Activated CD8-positive, alpha-beta memory T cell treated with anti-CD3 and anti-CD28 coated beads for 36 hours (primary cell): ENCODE data around the gene OSTM1. TPM values are rescaled to one million over a fixed set of nuclear protein-coding genes. Genes with fewer than 3 reads are reported as not detected.

Experiments
- CTCF ChIA-PET: fragments of 350-600 bp; sonication (Branson Sonifier 250); formaldehyde crosslinking; loops from one replicate; lab custom pipeline; 2021; ENCODE audit warnings: antibody characterized with exemption; lab: Charles Lee
- POLR2A ChIA-PET: fragments of 350-600 bp; sonication (Branson Sonifier 250); formaldehyde crosslinking; loops from one replicate; lab custom pipeline; 2021; ENCODE audit warnings: antibody characterized with exemption; lab: Charles Lee
- total RNA-seq, 2 experiments: library from RNA; stranded (reverse); gene quantifications; one replicate each; pipeline ENCODE4 v1.2.3, GENCODE V29; 2021

Gene OSTM1
- total RNA-seq, 2 experiments from 2014 or later = 18.9 to 21.9 TPM

DNA sequence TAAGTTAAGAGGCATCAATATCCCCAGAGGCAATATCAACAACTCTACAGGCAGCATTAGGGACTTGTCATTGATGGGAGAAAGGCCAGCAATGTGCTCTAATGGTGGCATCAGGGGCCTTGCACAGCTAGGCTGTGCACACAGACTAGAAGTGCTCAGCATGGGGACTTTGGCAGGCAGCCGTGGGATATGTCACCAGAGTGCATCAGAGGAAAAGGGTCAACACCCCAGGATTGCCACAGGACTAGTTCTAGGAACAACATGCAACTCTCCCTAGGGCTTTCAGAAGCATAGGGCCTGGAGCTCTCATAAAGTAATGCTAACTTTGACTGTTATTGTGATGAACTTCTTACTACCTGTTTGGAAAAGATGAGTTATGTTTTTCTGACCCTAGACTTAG is 32.2 kb upstream of the OSTM1 start:
- ChIA-PET POLR2A (no interaction called here), CTCF (no interaction called here)

DNA sequence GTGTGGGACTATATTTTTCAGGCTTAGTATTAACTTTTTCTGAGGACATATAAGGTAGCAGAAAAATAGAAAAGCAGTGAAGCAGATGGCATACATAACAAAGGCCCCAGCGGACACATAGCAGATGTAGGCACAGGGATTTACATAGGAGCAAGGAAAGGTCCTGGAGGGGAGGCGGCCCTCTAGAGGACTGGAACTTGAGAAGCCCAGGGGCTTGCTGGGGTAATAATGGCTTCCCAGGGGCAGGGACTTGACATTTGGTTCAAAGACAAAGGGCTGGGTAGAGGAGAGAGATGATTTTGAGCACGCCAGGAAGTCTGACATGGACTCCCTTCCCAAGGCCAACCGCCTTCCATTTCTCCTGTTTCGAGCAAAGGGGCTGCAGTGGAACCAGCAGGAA is 31.7 kb upstream of the OSTM1 start:
- CTCF ChIA-PET = no interaction called here
- POLR2A ChIA-PET = no interaction called here

- ChIA-PET POLR2A (no interaction called here), CTCF (no interaction called here)
Measured at GRCh38 chr6:108105571-108105970, 31.0 kb upstream of the OSTM1 start.

- CTCF ChIA-PET = interaction anchor here (0.7 to 0.8 kb wide), 2 partner anchors 197 to 380 kb away, joined by 3 read pairs; no protein-coding TSS in a partner anchor
- POLR2A ChIA-PET = no interaction called here
Measured at GRCh38 chr6:108102965-108103364, 28.4 kb upstream of the OSTM1 start.

GRCh38 chr6:108100003-108100402 is 25.5 kb upstream of the OSTM1 start:
- CTCF ChIA-PET = no interaction called here
- POLR2A ChIA-PET = no interaction called here

- CTCF ChIA-PET = no interaction called here
Measured at GRCh38 chr6:108097882-108098281, 23.3 kb upstream of the OSTM1 start.

DNA sequence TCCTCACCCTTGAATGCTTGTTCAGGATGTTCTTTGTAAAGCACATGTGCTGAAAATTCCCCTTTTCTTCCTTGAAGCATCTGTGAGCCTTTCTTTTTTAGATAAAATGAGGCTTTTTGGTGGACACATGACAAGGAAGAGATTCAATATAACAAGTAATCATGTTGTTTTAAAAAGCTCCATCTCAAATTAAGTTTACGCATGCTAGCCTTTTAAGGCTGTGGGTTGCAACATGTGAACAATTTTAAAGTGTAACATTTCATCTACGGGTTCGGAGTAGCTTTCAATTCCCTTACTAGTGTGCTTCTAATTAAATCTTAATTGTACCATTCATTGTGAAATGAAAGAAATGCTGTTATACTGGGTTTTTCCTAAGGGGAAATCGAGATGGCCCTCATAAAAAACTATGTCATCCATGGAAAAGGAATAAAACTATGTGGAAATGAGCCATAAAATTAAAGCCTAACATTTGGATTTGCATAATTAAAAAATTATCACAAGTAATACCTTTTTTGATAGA is 19.3 kb upstream of the OSTM1 start:
- ChIA-PET POLR2A (no interaction called here), CTCF (no interaction called here)

More at GRCh38 chr6:108097882-108098281, 23.3 kb upstream of the OSTM1 start:
- POLR2A ChIA-PET = no interaction called here

GRCh38 chr6:108091288-108091687 is 16.7 kb upstream of the OSTM1 start:
- POLR2A ChIA-PET = no interaction called here
- CTCF ChIA-PET = no interaction called here

- ChIA-PET POLR2A (no interaction called here), CTCF (no interaction called here)
Measured at GRCh38 chr6:108083349-108083748, 8.8 kb upstream of the OSTM1 start.

DNA sequence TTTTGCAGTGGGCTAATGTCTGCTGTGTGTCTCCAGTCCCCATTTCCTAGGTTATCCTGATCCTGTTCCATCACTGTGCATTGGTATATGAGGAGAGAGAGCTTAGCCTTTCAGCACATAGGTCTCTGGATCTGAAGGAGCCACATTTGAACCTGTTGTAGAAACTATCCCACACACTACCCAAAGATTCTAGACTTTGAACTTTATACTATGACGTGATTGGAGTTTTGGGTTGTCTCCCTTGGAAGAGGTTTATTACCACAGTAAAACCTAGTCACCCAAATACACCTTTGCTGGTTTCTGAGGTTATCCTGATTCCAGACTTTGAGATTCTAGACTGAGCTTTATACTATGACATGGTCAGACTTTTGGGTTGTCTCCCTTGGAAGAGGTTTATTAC is 8.0 kb upstream of the OSTM1 start:
- CTCF ChIA-PET = interaction anchor here (0.6 kb wide), 1 partner anchor 38 kb away, joined by 4 read pairs; no protein-coding TSS in a partner anchor
- POLR2A ChIA-PET = no interaction called here

DNA sequence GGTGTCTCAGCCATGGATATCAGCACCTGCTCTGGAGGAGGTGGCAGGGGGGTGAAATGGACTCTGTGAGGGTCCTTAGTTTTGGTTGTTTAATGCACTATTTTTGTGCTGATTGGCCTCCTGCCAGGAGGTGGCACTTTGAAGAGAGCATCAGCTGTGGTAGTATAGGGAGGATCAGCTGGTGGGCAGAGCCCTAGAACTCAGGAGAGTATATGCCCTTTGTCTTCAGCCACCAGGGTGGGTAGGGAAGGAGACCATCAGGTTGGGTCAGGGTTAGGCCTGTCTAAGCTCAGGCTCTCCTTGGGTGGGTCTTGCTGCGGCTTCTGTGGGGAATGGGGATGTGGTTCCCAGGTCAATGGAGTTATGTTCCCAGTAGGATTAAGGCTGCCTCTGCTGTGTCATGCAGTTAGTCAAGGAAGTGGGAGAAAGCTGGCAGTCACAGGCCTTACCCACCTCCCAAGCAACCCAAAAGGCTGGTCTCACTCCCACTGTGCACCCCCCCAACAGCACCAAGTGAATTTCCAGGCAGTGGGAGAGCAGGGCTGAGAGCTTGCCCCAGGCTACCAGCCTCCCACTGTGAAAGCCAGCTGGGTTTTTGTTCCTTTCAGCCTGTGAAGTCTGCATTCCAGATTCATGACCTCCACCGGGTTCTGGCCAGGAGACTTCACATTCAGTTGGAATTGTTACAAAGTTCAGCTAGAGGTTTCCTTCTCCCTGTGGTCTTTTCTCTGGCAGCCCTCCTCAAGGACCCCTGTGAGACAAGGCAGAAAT is 5.7 kb upstream of the OSTM1 start:
- POLR2A ChIA-PET = no interaction called here
- CTCF ChIA-PET = interaction anchor here (1.3 kb wide), 1 partner anchor 413 kb away, joined by 4 read pairs; no protein-coding TSS in a partner anchor

DNA sequence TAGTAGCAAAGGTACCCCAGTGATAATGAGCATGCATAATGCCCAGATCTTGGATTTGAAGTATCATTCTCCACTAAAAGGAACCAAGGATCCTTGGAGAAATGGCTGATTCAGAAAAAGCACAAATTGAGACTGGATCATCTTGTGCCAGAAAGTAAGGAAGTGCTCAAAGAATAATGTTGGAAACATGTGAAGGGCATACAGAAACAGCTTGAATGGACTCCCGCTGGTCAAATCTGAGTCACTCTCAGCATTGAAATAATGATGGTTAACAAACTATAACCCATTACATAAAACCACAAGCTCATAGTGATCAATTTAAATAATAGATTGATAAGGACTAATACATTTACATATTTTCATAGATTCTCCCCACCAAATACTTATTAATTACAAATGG is 3.6 kb upstream of the OSTM1 start:
- ChIA-PET POLR2A (no interaction called here), CTCF (no interaction called here)

DNA sequence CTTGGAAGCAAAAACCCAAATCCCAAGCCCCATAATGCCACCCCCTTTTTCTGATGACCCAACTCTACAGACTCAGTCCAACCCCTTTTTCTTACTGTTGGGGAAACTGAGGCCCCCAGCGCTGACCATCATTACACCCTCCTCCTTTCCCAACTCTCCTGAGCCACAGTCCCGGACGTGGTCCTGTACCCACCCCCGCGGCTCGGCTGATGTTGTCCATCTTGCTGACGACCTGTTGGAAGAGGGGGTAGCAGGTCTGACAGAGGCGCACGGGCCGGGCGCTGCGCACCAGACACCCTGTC is 533 bp downstream of the OSTM1 start:
- CTCF ChIA-PET = no interaction called here
- POLR2A ChIA-PET = interaction anchor here (0.8 kb wide), 1 partner anchor 117 kb away, joined by 4 read pairs; no protein-coding TSS in a partner anchor

GRCh38 chr6:108071736-108072276 is 2.7 kb downstream of the OSTM1 start:
- ChIA-PET CTCF (no interaction called here), POLR2A (no interaction called here)

GRCh38 chr6:108068618-108069017 is 5.9 kb downstream of the OSTM1 start:
- ChIA-PET CTCF (no interaction called here), POLR2A (no interaction called here)

DNA sequence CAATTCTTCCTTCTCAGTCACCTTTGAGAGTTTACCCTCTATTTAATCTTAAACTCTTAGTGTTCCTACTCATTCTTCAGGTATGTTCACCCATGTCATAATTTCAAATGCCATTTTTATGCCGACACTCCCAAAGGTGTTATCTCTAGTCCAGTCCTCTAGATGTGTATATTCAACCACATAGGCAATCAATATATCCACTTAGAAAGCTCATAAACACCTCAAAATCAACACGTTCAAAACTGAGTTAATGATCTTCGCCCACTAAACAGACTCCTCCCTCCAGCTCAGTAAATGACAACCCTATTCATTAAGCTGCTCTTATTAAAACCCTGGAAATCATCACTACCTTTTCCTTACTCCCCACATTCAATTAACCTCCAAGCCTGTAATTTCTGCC is 6.4 kb downstream of the OSTM1 start:
- POLR2A ChIA-PET = no interaction called here
- CTCF ChIA-PET = no interaction called here

DNA sequence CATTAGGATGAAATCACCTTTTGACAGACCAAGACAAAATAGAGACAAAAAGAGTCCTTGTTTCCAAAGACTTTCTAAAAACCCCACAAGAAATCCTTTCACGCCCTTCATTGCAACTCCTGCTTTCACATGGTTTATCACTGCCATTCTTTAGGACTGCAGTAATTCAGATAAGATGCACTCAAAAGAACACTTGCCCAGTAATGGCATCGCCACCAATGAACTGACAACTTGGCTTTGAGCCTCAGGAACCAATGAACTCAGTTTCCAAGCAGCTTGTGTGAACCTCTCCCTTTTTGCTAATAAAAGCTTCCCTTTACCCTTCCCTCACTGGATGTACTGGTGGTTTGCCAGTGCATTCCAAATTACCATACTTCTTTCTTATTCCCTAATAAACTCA is 21.8 kb downstream of the OSTM1 start:
- POLR2A ChIA-PET = no interaction called here
- CTCF ChIA-PET = no interaction called here

DNA sequence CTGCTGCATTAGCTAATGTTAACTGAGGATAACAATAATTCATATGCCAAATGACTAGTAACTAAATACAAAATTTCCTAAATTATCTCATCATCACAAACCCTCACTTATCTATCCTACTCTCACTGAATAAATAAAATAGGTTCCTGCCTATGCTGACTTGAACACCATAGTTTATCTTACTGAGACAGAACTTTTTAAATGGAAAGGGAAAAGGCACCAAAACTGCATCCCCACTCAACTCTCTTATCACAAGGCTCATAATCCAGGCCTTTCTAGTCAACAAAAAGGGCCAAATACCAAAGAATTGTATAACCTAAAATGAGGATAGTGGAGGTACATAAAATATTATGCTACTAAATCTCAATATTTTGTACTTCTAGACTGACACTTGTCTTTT is 23.1 kb downstream of the OSTM1 start:
- CTCF ChIA-PET = no interaction called here
- POLR2A ChIA-PET = no interaction called here

DNA sequence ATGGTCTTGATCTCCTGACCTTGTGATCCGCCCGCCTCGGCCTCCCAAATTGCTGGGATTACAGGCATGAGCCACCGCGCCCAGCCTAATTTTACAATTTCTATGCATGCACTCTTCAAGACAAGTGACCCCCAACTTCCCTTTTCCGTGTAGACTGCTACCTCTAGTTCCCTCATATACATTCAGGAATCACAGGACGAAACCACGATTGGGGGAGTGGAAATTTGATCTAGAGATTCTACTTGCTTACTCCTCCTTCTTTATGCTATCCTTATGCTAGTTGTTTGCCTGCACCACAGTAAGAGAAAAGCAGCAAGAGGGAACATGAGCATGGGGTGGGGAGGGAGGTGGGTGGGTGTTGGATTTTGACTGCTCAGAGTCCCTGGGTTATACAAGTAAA is 34.9 kb downstream of the OSTM1 start:
- CTCF ChIA-PET = interaction anchor here (2.0 kb wide), 1 partner anchor 10 kb away, joined by 7 read pairs; no protein-coding TSS in a partner anchor
- POLR2A ChIA-PET = no interaction called here

DNA sequence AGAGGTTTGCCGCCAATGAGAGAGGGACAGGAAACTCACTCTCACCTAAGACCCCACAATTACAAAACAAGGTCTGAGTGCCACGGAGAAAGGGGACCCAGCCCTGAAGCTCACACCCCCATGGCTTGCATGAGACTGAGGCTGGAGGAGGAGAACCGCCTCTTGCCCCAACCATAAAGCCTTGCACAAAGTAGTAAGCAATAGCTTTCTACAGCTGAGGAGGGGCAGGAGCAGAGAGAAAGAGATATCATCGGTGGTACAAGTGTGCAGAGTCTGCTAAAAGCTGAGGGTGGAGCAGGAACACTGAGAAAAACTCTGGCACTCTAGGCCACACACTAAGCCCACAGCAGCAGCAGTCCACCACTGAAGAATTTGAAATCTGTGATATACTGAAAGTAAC is 37.7 kb downstream of the OSTM1 start:
- ChIA-PET POLR2A (no interaction called here), CTCF (interaction anchor here (1.1 kb wide), 1 partner anchor 13 kb away, joined by 3 read pairs; no protein-coding TSS in a partner anchor)

DNA sequence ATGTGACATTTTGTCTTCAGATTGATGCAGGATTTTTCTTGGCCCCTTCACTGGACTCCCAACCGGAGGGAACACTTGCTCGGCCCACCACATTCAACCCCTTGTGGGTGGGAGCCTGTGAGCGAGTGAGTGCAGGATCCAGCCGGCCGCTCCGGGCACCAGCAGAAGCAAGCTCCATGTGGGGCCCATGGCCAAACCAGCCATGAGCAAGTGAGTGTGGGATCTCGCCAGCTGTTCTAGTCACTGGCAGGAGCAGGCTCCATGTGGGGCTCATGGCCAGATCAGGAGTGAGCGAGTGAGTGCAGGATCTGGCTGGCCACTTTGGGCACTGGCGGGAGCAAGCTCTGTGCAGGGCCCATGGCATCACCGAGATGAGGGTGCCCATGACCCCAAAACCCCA is 42.6 kb downstream of the OSTM1 start:
- ChIA-PET POLR2A (no interaction called here), CTCF (no interaction called here)
